HG02938 (cell line): ENCODE data around the gene CCSER1.
A peak's percentile ranks its signal among the peaks of the same experiment; 100 is the strongest.
"Not testable (repeated sequence)": the region's sequence is repeated elsewhere in the genome, so short reads cannot be mapped to it uniquely, and the experiment has no call there.

ENCODE experiments used
- ATAC-seq: cut with Tn5 transposase; IDR thresholded peaks from one replicate; pipeline ENCODE4 v1.9.1; 2021; ENCODE audit warnings: mild to moderate bottlenecking, moderate library complexity; ENCODE audit not compliant: unreplicated experiment

Gene CCSER1

DNA sequence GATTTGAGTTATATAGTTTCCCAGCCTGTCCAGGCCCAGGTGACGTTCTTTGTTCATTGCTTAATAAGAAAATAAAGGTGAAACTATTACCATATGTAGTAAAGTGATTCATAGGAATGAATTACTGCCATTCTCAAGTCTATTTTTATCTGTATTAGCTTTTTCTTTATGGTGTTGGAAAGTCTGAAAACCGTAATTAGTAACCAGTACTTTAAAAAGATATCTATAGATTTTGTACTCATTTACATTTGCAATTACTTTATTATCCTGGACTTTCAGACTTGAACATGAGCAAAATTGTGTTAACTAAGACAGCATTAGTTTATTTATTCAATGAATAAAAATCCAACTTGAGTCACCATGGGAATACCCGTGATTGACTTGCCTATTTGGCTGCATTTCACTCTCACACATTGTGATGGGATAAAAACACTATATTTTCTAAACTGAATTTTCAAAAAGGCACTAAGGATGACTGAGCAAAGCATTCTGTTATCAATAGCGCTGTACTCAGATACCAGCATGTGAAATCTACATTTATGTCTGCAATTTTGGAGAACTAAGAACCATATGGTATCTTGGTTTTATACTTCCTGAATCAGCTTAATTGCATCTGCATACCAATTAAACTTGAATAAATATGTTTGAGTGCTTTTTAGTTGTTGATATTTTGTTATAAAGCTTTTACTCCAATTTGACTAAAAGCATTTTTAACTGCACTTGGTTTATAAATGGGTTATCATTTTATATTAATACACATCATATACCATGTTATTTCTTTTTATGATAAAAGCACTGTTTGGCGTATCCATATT, 154.6 kb downstream of the CCSER1 start:
- ATAC-seq, result no peak

DNA sequence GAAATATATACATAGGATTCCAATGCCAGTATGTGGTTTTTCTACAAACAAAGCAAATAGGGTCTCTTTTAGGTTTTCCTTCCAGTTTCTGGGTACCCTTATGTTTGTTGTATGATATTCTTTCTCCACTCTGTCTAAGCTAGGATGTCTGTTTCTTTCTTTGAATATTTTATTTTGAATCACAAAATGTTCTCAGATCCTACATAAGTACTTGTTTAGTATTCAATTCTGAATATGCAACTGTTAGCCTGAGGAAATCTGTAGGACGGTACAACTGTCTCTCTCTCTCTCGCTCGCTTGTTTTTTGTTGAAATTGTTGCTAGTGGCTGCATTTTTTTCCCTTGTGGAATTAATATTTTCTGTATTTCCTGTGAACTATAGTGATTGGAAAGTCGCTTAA, 163.2 kb downstream of the CCSER1 start:
- ATAC-seq, result no peak

DNA sequence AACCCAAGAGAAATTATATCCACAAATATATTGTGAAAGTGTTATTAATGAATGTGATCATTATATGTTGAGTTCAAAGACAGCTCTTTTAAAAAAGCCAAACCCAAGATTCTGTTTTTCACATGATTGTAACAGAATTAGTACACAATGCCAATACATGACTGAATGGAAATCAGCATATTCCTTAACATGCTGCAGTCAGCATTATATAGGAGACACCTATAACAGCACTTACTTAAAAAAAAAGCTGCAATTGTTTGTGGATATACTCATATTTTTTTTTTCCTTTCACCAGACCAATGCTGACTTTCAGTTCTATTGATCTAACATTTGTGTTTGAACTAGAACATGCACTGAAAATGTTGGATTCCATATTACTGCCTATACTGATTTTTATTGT, 165.2 kb downstream of the CCSER1 start:
- no peak for ATAC-seq

DNA sequence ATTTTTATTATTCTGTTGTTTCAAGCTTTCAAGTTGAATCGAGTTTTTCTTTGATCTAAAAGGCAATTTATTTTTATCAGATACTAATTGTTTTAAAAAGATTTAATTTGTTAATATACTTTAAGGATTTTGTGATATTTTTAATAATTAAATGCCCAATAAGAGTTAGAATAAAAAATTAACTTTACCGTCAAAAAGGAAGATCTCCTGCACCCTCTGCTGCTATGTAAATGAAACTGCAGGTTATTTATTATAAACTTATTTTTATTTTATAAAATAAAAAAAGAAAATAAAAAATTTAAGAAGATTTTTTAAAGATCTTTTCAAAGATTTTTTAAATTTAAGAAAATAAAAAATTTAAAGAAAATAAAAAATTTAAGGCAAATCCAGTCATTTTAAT, 166.1 kb downstream of the CCSER1 start:
- ATAC-seq, result no peak

DNA sequence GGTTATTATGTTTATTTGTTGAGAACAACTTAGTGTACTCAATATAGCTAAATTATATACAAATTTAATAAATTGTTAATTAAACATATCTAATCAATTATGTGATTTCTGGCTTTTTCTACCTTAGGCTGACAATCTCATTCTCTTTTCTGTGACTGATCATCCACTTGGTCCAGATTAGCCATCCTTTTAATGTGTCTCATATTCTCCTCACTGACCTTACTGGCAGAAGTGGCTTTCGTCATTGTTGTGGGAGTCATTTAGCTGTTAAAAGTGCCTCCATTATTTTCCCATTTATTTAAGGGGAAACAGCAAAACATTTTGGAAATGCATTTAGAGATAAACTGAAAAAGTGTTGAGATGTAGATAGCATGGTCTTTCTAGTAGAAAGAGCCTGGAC, 172.2 kb downstream of the CCSER1 start:
- ATAC-seq, result no peak

DNA sequence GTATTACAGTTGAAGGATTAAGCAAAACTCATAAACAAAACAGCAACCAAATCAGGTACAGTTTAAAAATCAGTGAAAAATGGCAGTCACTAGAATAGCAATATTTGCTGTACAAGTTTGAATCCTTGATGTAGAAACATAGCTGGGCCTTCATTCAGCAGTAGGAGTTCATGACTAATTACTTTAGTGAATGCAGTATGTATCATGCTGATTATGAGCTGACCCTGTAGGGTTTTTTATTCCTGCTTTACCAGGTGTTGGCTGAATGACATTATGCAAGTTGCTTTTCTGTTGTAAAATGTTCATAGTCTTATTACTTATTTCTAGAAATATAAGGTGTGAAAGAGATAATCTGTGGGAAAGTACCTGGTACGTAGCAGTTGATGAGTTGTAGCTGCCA, 179.6 kb downstream of the CCSER1 start:
- ATAC-seq, result no peak

DNA sequence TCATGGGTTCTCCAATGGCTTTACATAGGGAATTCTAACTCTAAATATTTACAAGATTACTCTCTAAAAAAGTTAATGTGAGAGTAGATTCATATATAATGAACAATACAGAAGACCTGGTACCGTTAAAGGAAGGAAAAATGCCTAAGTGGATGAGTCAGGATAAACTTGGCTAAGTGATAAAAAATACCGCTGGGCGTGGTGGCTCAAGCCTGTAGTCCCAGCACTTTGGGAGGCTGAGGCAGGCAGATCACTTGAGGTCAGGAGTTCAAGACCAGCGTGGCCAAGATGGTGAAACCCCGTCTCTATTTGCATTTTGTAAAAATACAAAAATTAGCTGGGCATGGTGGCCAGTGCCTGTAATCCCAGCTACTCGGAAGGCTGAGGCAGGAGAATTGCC, 189.9 kb downstream of the CCSER1 start:
- not testable (repeated sequence) for ATAC-seq

DNA sequence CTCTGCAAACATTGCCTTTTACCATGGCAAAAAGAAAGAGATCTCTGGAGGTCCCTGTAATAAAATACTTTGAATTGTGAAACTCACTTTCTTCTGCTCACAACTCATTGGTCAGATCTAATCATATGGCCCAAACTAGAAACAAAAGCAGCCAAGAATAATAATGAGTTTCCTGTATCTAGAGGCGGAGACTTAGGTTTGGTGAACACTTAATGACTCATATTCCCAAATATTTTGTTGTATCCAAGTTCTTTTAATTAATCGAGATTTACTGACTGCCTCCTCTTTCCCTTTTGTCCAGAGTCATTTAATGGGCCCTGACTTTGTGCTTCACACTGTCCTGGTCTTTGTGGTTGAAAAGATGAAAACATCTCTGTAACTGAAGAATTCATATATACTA, 190.6 kb downstream of the CCSER1 start:
- ATAC-seq, result no peak

DNA sequence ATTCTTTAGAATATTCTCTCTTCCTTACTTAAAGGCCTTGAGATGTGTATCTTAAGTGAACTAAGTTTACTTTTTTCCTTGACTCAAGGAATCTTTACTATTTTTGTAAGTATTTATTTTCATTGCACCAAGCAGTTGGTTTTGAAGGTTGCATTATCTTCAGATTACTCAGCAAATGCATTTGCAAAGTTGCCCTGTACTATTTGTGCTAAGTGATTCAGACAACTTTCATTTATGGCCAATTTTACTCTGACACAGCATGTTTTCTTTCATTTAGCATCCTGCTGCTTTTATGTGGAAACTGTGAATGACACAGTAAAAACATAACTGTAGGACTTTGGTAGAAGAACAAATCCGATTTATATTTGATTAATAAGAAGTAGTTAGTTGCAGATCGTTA, 191.0 kb downstream of the CCSER1 start:
- ATAC-seq, result no peak

DNA sequence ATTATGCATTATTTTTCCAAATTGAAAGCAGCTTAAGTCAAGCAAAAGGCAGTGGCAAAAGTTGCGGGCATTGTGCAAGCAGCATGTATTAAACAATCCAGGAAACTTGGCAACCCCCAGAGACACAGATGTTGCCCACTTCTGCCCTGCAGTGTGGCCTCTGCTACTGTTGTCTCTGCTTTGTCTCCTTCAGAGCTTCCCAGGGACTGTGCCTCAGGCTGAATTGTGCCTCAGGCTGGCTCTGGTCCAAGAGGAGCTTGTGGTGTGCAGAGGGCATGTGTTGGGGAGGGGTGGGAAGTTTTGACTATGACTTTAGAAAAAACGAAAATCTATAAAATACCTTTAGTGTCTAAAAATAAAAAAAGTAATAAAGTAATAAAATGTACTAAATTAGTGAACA, 201.4 kb downstream of the CCSER1 start:
- ATAC-seq, result no peak

DNA sequence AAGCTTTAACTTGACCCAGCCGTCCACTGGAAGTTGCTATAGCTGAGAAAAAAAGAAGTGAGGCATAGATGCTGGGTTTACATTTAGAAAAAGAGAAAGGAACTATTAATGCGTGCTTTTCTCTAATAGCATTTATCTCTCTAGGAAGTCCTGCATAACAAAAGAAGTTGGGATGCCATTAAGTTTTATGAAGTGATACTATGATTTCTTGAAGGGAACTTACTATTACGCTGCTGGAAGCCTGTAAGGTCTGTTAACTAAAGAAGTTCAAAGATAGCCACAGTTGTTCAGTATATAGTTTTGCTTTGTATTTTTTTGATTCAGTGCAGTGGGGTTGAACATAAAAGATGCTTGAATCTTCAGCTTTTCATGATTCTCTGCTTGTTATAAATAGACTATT, 203.4 kb downstream of the CCSER1 start:
- no peak for ATAC-seq

DNA sequence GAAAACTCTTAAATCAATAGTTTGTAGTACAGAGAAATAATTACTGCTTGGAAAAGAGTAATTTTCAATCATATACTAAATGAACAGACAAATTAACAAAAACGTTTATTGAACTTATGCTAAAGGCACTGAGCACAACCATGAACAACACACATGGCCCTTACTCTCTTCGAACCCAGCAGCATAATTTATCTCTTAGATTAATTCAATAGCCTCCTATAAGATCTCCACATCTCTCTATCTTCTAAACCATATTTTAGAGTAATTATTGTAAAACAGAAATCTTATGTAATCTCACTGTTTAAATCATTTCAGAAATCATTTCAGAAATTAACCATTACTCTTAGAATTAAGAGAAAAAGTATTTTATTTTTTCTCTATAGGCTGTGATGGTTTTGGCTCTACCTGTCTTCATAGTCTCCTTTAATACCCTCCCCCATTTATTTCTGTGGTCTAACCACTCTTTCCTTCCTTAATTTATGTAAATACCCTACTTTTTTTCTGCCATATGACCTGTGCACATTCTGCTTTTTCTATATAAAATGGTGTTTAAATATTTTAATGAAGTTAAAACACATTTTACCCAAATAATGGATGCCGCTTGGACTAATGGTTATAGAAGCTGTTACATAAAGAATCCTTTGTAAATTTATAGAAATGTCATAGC, 218.5 kb downstream of the CCSER1 start:
- no peak for ATAC-seq

DNA sequence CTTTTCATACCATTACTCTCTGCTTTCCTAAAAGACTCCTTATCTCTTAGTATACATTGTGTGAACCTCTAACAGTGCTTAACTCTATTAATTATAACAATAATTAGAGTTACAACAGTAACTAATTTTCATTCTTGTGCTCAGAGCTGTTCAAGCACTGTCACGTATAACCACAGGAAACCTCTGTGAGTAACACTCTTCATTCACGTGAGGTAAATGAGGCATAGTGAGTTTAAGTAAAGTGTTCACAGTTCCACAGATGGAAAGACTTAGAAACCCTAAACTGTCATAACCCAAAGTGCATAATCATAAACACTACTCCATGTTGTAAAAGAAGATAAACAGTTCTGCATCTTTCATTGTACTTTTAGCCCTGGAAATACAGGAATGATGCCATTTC, 222.4 kb downstream of the CCSER1 start:
- no peak for ATAC-seq

DNA sequence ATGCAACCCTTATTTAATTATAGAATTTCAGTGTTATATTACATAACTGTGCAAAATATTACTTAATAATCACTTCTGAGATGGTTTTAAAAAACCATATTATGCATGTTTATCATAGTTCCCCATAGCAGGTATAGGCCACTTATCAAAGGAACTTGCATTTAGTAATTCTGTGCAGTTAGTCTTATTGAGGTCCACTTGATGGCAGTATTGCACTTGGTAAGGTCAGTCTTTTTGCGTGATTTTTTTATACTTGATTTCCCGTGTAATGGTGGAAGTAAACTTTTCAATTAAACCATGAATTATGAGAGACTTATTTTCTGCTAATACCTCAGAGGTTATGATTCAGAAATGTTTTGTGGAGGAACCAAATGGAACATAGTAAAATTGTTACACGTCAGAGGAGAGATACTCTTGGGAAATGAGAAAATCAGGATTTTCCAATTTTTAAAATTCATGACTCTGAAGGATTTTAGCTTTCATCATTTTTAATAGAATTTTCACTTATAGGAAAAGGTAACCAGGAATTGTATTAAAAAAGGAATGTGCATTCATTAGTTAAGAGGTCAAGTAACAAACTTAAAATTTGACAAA, 230.0 kb downstream of the CCSER1 start:
- ATAC-seq, result no peak

DNA sequence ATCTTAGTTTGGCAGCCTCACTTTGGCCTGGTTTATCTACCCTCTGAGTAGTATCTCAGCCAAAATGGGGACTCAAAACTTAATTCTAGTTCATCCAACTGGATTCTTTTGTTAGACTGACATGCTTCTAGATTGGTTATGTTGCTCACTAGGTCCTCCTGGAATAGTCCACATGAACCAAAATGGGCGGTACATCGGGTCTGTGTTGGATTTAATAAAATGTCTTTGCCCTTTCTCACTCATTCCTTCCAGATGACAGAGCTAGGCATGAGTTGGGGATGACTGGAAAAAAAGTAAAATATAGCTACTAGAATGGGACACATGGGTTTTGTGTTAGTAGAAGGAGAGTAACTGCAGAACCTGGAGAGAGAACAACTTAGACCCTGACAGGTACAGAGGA, 247.9 kb downstream of the CCSER1 start:
- ATAC-seq, result no peak

DNA sequence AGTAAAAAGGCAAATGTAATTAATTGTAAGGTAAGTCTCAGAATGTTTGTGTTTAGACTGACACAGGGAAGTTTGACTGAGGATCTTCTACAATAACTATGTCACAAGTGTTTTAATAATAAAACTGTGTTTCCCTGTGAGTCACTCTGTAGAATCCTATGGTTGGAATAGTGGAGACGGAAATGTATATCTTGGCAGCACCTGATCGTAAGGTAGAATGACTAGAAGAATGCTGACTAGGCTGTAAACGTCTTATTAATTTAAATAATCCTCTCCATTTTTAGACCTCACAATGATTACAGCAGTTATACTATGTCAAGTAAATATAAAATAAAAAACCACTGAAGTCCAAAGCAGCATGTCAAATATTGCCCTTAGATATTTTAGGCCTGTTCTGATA, 266.0 kb downstream of the CCSER1 start:
- ATAC-seq, result no peak

DNA sequence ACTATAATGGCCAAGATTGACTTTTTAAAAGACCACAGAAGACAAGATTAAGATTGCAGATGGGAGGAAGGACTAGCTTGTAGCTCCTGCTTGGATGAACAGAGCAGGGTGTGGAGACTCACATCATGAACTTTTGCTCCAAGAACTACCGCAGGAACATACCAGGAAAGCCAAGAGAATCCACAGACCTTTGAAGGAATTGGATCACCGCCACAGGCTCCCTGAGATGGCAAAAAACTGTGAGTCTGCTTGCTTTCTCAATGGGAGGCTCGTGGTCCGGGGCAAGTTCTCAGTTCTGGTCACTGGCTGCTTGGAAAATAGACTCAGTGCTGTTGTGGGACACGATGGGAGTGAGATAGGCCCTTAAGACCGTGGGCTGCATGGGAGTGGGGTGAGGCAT, 276.6 kb downstream of the CCSER1 start:
- ATAC-seq, result no peak

DNA sequence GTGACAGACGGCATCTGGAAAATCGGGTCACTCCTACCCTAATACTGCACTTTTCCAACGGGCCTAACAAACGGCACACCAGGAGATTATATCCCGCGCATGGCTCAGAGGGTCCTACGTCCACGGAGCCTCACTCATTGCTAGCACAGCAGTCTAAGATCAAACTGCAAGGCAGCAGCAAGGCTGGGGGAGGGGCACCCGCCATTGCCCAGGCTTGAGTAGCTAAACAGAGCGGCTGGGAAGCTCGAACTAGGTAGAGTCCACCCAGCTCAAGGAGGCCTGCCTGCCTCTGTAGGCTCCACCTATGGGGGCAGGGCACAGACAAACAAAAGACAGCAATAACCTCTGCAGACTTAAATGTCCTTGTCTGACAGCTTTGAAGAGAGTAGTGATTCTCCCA, 280.7 kb downstream of the CCSER1 start:
- not testable (repeated sequence) for ATAC-seq

DNA sequence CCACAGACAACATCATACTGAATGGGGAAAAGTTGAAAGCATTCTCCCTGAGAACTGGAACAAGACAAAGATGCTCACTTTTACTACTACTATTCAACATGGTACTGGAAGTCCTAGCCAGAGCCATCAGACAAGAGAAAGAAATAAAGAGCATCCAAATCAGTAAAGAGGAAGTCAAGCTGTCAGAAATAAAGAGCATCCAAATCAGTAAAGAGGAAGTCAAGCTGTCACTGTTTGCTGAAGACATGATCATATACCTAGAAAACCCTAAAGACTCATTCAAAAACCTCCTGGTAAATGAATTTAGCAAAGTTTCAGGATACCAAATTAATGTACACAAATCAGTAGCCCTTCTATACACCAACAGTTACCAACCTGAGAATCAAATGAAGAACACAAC, 285.6 kb downstream of the CCSER1 start:
- not testable (repeated sequence) for ATAC-seq

DNA sequence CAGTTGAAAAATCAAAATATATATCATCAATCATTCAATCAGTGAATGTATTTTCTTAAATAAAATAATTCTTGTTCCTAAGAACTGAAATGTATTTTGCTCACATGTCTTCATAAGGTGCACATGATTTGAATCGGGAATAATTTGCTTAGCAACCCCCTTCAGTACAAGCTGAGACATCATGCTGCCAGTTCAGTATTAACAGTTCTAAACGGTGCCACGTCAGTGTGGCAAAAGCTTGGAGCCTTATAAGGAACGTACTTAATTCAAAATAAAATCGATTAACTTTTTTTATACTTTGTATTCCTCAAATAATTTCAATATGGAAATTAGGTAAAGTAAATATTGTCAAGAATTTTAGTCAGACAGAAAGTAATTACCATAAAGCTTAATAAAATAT, 287.9 kb downstream of the CCSER1 start:
- ATAC-seq, result no peak

DNA sequence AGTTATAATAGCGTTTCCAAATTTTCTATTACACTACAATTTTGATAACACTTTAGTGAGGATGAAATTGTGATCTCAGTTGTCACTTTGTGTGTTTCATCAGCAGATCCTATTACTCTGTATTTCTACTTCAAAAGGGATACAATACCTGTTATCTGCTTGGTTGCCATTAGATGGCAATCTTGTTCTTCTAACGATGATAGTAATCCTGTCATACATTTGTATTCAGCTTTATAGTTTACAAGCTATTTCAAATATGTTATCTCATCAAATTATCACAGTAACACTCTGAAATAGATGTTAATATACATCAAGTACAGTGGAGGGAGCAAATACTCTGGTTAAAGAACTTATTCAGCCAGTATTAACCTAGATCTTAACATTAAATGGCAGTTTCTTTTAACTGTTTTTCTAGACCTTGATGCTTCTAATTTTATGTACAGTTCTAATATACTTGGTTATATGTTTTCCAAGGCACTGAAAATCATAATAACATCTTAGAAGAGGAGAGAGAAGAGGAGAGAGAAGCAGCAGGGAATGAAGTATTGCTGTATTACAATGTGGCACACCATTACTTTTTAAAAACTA, 292.0 kb downstream of the CCSER1 start:
- peak; percentile 92 for ATAC-seq

DNA sequence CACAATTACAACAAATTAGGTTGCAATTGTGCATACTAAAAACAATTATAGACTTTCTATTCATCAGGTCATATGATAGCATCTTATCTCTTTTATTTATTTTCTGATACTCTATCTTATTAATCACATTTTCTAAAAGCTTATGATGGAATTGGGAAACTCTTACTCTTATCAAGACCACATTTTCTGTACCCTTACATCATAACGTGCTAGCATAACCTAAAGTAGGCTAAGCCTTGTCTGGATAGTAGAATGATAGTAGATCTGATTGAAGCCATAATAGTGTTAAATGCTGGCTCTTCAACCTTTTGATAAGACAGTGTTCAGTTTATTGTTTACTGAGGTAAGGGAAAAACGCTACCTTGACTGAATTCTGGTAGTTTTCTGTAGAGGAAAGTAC, 294.0 kb downstream of the CCSER1 start:
- ATAC-seq, result no peak
